HuH-7 (cell line): ENCODE measurements around the gene AMOTL1.
"Not testable (repeated sequence)": the region's sequence is repeated elsewhere in the genome, so short reads cannot be mapped to it uniquely, and the experiment has no call there.

Source experiments
- DNase-seq: peaks from one replicate; pipeline ENCODE4 v3.0.0; 2011; ENCODE audit warnings: low spot score

Gene AMOTL1

GRCh38 chr11:94794287-94795168, 26.4 kb downstream of the AMOTL1 start:
- no peak for DNase-seq

DNA sequence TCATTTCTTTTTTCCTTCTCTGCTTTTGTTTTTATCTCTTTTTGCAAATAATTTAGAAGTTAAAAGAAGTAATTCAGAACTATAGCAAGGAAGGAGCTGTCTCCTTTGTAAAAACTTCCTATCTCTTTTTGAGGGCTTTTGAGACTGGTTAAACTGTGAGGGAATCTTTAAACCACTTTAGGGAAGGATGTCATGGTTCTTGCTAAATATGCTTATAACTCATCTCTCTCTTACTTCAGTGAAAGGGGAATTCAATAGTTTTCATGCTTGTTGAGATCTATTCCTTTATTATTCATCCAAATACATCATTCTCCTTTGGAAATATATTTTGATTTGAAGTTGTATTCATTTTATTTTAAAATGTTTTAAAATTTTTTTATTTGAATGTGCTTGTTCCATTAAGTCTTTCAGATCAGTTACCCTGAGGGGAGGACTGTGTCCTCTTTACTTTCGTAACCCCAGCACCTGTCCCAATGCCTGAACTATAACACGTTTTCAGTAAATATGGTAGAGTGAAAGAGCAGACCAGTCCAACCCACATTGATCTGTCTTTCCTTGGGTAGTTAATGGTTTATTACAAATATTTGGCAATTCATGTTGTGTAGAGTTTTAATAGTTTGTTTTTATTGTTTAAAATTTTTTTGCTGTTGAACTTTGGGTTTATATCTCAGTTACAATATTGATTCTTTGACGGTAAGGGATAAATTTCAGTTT, 27.5 kb downstream of the AMOTL1 start:
- DNase-seq: no peak

GRCh38 chr11:94796190-94796580, 28.0 kb downstream of the AMOTL1 start:
- DNase-seq: no peak

- no peak for DNase-seq
Measured at GRCh38 chr11:94796863-94797262, 28.7 kb downstream of the AMOTL1 start.

- DNase-seq: no peak
Measured at GRCh38 chr11:94799726-94800125, 31.6 kb downstream of the AMOTL1 start.

GRCh38 chr11:94800414-94800813, 32.3 kb downstream of the AMOTL1 start:
- DNase-seq: no peak

DNA sequence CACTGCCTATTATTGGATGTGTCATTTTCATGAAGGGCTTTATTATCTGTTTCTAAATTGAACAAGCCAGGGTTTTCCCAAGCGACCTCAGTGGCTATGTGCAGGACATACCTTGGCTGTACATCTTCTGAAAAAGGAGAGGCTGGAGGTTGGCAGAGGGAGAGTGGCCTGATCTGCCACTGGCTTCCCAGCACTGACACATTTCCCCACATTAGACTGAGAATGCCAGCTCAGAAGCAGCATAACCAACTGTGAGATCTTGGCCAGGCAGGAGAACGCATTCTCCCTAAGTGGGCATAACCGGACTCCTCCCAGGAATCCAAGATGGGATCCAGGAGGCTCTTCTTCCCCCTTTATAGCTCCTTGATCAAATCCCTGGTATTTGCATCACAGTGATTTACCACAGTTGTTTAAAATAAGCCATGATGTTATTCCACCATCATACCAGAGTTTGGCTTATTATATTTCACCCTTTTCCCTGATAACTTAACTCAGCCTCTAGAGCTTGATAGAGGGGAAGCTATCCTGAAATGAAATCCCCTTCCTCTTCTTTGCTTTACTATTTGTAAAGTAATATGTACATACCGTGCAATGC, 33.8 kb downstream of the AMOTL1 start:
- DNase-seq: no peak

DNA sequence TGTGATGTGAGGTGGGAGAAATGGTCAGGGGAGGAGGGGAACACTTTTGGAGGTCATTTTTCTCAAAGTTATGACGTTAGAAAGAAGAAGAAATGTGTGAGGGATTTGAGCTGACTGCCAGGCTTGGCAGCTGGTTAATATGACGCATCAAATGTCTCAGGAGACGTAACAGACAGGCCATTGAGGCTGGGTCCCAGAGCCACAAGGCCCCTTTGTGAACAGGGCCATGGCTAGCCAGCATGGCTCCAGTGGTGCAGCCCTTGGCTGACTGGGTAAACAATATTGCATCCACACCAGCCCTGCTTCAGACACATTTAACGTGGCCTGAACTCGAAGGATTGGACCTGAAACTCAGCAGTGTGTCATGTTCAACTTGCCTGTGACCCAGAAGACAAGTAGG, 34.3 kb downstream of the AMOTL1 start:
- DNase-seq: no peak

GRCh38 chr11:94803491-94803890, 35.3 kb downstream of the AMOTL1 start:
- DNase-seq: no peak

DNA sequence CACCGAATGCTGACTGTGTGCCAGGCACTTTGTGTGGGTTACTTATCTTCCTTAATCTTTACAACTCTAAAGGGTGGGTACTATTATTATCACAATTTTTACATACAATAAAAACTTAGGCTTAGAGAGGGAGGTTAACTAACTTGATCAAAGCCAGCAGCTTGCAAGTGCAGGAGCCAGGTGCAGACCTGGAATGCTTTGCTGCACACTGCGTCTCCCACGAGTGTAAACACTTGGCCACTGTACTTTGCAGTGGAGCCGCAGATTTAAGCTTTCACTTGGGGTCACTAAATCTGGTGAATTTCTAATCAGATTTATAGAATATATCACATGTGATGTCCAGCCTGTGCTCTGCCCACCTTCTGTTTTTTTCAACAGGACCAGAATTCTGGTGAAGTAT, 36.7 kb downstream of the AMOTL1 start:
- no peak for DNase-seq

- no peak for DNase-seq
Measured at GRCh38 chr11:94806014-94806413, 37.9 kb downstream of the AMOTL1 start.

DNA sequence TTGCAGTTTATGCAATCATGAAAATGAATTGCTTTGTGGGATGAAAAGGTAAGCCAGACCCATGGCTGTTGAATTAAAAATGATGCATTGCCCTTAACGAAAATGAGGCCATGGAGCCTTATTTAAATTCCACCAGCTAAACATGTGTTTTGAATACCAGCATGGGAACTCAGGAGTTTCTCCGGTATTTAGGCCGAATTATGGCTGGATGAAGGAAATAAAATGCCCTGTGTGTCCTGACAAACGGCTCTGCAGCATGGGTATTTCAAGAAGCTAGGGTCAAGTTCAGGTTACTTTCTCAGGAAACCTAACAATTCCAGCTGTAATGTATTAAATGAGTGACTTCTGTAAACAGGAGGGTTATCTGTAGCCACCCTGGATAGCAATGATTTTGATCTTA, 38.3 kb downstream of the AMOTL1 start:
- DNase-seq: no peak

DNA sequence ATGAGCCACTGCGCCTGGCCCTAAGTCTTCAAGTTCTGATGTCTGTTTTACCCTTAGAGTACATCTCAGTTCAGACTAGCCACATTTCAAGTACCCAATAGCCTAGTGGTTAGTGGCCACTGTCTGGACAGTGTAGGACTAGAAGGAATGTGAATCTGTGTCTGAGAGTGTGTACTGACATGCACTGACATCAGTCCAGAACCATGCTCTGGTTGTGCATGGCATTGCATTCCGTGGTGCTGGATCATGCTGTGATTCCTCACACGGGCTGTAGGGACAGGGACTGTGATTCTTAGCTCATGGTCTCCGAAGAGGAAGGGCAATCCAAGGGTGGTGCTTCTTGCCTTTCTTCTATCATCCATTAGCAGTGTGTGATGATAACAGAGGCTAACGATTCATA, 41.1 kb downstream of the AMOTL1 start:
- no peak for DNase-seq

- DNase-seq: not testable (repeated sequence)
Measured at GRCh38 chr11:94812724-94813720, 44.9 kb downstream of the AMOTL1 start.

DNA sequence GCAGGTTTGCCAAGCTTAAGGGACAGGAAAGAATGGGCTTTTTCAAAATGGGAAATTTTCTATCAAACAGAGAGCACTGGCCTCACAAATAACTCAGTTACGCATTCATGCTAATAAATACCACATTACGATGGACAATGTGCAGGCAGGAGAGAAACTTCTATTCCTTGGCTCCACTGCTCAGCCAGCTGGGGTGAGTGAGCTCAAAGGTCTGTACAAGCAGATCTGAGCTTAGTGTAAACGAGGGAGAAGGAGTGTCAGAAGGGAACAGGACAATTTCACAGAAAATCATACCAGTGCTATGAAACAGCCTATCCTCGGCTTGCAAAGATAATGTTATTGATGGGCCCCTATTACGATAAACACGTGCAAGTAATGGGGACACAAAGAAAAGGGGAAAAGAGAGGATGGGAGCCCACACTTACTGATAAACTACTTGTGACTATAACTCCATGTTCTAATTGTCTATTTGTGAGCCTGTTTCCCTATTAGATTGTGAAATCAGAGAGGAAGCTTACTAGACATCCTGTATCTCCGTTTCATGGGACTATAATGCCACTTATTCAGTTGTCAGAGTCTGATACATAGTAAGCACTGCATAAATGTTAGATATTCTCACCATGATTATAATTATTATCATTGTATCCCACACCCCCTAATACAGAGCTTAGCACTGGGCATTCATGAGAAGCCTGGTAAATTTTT, 46.3 kb downstream of the AMOTL1 start:
- no peak for DNase-seq

DNA sequence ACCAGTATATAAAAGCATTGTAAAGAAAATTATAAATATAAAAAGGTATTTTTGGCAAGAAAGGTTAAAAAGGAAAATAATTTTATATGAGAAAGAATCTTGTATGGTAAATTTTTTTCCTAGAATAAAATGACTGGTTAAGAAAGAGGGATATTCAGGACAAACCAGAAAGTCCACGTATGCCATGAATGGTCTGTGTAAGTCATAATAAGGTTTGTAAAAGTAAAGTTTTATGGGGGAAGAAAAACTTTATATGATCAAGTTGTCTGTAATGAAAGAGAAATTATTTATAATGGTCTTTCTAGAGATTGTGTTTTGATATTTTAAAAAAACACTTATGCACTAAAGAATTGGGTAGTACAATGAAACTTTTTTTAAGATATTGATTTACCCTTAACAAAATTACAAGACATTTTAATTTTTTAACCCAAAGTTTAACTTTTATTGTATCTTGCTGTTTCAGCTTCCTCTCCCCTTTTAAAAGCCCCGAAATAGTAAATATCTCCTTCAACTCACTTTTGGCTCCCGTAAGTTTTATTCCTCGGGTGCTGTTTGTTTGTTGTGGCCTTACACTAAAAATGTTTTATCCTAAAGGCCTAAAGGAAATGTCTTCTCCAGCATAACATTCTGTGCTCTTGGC, 47.7 kb downstream of the AMOTL1 start:
- no peak for DNase-seq

DNA sequence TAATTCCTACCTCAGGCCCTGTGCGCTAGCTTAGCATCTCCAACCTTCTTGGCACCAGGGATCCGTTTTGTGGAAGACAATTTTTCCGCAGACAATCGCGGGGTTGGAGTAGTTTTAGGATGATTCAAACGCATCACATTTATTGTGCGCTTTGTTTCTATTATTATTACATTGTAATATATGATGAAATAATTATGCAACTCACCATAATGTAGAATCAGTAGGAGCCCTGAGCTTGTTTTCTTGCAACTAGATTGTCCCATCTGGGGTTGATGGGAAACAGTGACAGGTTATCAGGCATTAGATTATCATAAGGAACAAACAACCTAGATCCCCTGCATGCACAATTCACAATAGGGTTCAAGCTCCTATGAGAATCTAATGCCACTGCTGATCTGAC, 52.3 kb downstream of the AMOTL1 start:
- DNase-seq: no peak

DNA sequence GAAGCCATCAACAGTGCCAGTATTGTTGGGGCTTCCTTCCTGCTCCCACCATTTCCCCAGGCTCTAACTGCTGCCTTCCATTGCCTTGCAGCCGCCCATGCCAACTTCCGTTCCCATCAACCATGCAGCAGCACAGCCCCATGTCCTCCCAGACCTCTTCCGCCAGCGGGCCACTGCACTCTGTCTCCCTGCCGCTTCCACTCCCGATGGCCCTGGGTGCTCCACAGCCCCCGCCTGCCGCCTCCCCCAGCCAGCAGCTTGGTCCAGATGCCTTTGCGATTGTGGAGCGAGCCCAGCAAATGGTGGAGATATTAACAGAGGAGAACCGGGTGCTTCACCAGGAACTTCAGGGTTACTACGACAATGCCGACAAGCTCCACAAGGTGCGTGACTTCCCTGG, 53.3 kb downstream of the AMOTL1 start:
- DNase-seq: no peak

DNA sequence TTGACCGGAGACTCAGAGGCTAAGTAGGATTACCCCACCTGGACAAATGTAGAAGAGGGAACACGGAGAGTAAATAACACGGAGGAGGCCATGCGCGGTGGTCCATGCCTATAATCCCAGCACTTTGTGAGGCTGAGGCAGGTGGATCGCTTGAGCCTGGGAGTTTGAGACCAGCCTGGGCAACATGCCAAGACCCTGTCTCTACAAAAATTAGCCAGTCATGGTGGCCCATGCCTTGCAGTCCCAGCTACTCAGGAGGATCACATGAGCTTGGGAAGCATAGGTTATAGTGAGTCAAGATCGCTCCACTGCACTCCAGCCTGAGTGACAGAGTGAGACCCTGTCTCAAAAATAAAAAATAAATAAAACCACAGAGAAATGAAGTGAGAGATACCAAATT, 53.9 kb downstream of the AMOTL1 start:
- no peak for DNase-seq

- no peak for DNase-seq
Measured at GRCh38 chr11:94823102-94823732, 55.1 kb downstream of the AMOTL1 start.
